Activated CD4-positive, alpha-beta T cell treated with anti-CD3 and anti-CD28 coated beads, Interleukin-2, amount 50 U/mL, for 48 hours (primary cell): ENCODE measurements around the gene DPH3.

Experiments
- DNase-seq, 2 experiments: peaks; one replicate each; pipeline ENCODE4 v3.0.0-alpha.2; 2020

Gene DPH3

DNA sequence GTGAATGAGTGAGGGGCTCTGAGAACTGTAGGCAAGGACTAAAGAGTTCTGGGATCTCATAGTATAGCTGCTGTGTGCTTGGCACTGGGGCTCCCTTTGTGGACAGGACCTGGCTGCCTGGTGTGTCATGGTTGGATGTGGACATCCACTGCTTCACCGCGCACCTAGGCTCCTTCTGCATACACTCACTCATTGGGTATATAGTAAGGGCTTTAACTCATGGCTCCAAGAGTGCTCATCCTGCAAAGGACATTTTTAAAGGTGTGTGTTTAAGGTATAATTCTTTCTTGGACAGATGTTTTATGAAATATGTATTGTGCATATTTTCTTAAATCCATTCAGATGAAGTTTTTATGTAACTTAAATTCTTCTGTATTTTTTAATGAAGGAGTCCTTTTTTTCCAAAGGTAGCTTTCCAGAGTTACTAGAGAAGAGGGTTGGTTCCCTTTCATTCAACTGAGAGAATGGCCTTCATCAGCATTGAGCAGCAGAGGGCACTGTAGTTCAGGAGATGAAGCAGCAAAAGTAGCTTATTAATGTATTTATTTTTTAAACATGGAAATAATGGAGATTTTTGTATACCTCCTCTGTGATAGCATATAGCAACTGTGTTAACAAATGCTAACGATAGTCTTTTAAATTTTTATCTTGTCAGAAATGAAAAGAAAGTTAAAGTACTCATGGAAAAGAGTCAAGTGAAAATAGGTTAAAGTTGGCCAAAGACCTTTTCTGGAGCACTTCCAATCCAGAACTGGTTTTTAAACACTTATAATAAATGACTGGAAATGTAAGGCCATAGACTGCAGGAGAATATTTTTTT is 25.5 kb upstream of the DPH3 start:
- DNase-seq = peak; percentile 45 to 62

GRCh38 chr3:16289144-16289889 is 24.6 kb upstream of the DPH3 start:
- DNase-seq = no peak

DNA sequence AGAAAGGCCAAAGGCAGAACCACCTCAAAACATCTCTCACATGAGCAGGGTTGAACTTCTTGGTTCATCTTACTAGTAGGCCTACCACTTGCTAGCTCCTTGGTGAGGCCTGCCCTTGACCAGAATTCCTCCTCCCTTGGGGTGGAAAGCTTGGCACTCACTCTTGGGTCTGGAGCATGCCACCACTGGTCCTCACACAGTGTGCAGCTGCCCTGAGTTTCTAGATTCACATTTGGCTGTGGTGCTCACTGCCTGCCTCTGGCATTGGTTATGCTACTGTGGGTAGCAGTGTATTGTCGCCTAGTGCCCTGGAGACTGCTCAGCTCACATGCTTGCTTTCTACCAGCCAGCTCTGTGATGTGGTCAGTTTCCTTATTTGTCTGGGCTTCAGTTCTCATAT is 23.9 kb upstream of the DPH3 start:
- no peak for DNase-seq

- DNase-seq = no peak
Observed at GRCh38 chr3:16286751-16287543, 22.2 kb upstream of the DPH3 start.

GRCh38 chr3:16286161-16286560 is 21.4 kb upstream of the DPH3 start:
- peak; percentile 59 to 72 for DNase-seq

GRCh38 chr3:16284633-16285032 is 19.9 kb upstream of the DPH3 start:
- no peak for DNase-seq

DNA sequence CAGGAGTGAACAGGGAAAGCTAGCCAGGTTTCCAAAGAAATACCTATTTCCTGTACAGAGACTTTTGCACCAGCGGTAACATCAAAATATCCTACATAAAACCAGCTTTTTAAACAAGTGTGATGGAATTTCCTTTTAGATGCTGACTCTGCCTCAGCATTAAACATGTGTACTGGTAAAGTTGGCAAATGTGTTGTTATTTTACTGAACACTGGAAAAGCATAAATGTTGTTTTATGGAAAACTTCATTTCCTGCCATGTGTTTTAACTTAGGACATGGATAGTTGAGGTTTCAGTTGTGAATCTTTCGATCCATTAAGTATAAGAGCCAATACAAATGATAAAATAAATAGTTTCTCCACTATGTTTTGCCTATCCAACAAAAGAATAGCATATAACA is 15.9 kb upstream of the DPH3 start:
- no peak for DNase-seq

DNA sequence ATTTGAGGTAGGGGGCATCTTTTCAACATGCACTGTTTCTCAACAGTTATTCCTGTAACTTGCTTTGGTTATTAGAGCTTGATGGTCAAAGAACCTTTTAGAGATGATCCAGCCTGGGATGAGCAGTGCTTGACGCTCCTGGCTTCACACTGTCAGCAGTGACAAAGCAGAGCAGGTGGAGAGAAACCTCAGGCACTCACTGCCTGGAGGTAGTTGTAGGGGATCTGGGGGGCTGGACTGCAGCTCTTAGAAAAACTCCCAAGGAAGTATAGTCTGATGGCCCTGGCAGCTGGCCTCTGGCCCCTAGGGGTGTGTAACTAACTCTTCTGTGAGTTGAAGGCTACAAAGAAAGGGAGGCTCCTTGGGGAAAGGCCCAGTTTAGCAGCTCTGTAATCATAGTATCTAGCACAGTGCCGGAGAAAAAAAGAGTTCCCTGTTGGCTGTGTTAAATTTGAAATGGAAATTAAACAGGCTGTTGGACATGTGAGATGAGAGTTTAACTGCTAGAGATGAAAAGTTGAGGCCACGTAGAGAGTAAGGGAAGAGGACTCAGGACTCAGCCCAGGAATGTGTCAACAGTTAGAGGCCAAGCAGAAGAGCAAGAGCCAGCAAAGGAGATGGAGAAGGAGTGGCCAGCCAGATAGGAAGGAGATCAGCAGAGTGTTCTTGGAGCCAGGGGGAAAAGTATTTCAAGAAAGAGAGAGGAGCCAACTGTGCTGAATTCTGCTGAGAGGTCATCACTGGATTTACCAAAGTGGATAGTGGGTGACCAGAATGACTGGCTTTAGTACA is 14.5 kb upstream of the DPH3 start:
- no peak for DNase-seq

GRCh38 chr3:16277471-16277870 is 12.7 kb upstream of the DPH3 start:
- DNase-seq = no peak

GRCh38 chr3:16273867-16274266 is 9.1 kb upstream of the DPH3 start:
- DNase-seq = no peak

DNA sequence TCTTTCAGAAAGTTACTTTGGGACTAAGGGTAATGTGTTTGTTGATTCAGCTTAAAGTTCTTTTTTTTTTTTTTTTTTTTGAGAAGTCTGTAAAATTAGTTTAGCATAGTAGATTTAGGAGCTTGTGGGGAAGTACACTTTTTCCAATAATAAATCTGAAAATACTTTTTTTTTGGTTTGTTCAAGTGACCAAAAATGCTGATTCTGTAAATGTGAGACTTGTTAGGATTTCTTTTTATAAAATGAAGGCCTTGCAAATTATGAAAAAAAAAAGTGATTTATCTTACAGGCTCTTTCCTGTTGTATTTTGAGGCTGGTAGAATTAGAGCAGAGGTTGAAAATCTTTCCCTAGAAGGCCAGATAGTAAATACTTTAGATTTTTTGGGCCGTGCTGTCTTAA is 7.8 kb upstream of the DPH3 start:
- no peak for DNase-seq

- DNase-seq = no peak
Observed at GRCh38 chr3:16270855-16271254, 6.1 kb upstream of the DPH3 start.

- DNase-seq = no peak
Observed at GRCh38 chr3:16266714-16267113, 2.0 kb upstream of the DPH3 start.

GRCh38 chr3:16265455-16265786 is 678 bp upstream of the DPH3 start:
- no peak for DNase-seq

DNA sequence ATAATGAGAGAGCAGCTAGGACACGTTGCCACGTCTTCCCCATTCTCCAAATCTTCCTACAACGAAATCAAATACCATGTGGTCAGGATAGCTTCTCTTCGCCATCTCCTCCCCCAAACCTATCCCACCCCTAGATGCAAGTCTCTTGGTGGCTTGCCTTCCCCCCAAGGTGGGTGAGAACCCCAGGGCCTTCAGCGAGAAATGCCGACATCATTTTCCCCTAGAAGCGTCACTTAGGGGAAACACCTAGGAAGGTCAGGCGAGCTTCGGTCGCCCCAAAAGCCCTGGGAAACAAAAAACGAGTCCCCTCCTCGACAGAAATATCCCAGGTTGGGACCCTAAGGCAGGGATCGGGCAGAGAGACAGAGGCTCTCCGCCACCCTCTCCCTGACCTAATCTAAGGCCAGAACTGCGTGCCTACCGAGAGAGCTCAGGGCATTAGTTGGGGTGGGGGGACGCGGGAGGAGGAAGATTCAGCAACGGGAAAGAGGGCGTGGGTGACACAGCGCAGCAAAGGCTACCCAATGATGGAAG is 502 bp downstream of the DPH3 start:
- no peak for DNase-seq

DNA sequence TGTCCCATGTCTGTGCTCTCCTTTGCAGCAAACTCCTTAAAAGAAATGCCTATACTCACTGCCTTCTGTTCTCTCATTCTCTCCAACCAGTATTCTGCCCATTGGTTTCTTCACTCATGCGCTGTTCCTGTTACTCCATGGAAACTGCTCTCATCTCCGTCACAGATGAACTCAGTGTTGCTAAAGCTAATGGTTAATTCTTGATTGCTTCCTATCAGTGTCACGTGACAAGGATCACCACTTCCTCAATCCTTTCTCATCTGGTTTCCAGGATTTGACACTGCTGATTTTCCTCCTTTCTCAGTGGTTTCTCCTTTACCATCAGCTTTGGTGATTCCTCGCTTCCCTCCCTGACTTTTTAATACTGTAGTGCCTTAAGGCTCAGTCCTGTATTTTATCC is 2.6 kb downstream of the DPH3 start:
- DNase-seq = no peak

DNA sequence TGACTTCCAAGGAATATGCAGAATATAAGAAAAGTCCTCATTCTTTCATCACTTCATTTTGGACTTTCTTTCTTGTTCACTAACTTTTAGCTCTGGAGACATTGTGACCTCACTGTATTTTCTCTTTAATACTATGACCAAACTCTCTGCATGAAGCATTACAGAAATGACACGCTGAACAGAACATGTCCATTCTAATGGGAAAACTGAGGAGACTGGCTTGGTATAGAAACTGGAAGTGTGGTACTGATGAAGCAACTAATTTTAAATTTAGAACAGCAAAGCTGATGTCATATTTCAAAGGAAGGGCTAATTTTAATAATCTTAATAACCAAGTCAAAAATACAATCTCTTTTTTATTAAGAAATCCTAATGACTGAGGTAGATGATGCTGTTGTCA is 4.7 kb downstream of the DPH3 start:
- DNase-seq = no peak

DNA sequence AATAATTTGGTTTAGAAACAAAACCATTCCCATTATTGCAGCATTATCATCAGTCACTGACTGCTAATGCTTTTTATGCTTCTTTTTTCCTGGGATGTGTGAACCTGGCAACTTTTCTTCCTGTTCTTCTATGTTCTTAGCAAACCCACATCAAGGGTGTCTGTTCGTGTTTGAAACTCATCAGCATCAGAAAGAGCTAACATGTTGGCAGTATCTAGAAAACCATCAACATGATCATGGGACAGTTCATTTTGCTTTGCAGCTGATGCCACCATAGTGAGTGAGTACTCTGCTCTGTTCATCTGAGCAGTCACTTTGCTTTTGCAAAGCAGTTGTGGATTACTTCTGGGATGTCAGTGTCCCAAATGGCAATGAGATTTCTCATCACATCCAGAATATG is 5.9 kb downstream of the DPH3 start:
- no peak for DNase-seq

DNA sequence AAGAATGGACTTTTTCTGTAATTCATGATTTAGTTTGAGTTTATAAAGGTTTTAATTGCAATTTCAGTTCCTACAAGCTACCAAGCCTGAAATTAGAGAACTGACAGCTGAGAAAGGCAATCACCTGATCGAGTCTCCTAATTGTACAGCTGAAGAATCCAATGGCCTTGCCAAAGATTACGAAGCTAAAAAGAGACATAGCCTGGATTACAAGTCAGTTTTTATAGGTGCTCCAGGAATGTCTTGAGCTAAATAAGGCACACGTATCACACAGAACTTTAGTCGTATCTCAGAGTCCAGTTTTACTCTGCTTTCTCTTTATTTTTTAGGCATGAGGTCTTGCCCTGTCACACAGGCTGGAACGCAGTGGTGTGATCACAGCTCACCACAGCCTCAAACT is 6.6 kb downstream of the DPH3 start:
- DNase-seq = no peak

GRCh38 chr3:16257309-16257708 is 7.4 kb downstream of the DPH3 start:
- DNase-seq = no peak

GRCh38 chr3:16255726-16256125 is 9.0 kb downstream of the DPH3 start:
- no peak for DNase-seq

DNA sequence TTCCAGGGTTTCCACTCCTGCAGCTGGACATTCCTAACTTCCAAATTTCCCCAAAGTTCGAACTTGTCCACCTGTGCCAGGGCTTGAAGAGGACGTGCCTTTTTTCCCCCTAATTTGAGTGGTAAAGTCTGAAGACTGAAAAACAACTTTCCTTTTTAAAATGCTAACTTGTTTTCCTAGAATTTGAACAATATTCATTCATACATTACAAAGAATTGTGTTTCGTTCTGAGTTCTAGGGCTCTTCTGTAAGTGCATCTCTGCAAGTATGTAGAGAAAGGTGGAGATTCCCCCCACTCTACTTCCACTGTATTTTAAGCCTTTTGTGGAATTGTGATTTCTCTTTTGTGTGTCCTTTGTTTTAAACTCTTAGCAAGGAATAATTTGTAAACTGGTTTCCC is 9.4 kb downstream of the DPH3 start:
- DNase-seq = no peak

GRCh38 chr3:16254916-16255315 is 9.8 kb downstream of the DPH3 start:
- DNase-seq = peak in 1 of 2 experiments; percentile 30
